Subcutaneous abdominal adipose tissue (tissue), 5 donors: ENCODE results near the gene DUSP12.

Source experiments
- H3K27ac ChIP-seq: one replicate; pipeline ENCODE4 v1.7.0; 2013; ENCODE audit warnings: low read depth, mild to moderate bottlenecking, inconsistent platforms, low read length, moderate library complexity
- H3K27me3 ChIP-seq, 5 donors: one replicate each; pipeline ENCODE4 v1.7.0; 2013; ENCODE audit warnings: low read length in 5 of 5, inconsistent platforms in 1 of 5; ENCODE audit not compliant: control insufficient read depth in 5 of 5, insufficient read depth in 4 of 5
- H3K36me3 ChIP-seq, 5 donors: one replicate each; pipeline ENCODE4 v1.7.0; 2013; ENCODE audit warnings: low read length in 5 of 5; ENCODE audit not compliant: control insufficient read depth in 5 of 5, insufficient read depth in 5 of 5
- H3K4me1 ChIP-seq, 5 donors: one replicate each; pipeline ENCODE4 v1.7.0; 2013; ENCODE audit warnings: low read length in 5 of 5, mild to moderate bottlenecking in 3 of 5, moderate library complexity in 1 of 5; ENCODE audit not compliant: control insufficient read depth in 5 of 5, insufficient read depth in 5 of 5
- H3K4me3 ChIP-seq, 5 donors: one replicate each; pipeline ENCODE4 v1.7.0; 2013; ENCODE audit warnings: low read length in 5 of 5, low read depth in 1 of 5
- H3K9ac ChIP-seq, 5 donors: one replicate each; pipeline ENCODE4 v1.7.0; 2013; ENCODE audit warnings: low read length in 5 of 5, mild to moderate bottlenecking in 4 of 5, moderate library complexity in 3 of 5
- H3K9me3 ChIP-seq, 5 donors: one replicate each; pipeline ENCODE4 v1.7.0; 2013; ENCODE audit warnings: low read length in 5 of 5; ENCODE audit not compliant: control insufficient read depth in 5 of 5
- donor health status: healthy.
- donor health status: healthy.
- donor health status: healthy.
- donor health status: healthy.
- donor health status: healthy.

The DUSP12 gene

GRCh38 chr1:161749509-161750407 is at the start of gene DUSP12:
DUSP12 (plus strand) TSS chr1:161749786; CDS start chr1:161749802, 16 bp downstream.
- Histone ChIP-seq H3K9ac (peak within 1 kb of the TSS; percentile 68 to 86 (median 82)), H3K27me3 (peaks cover 0 to 2% (median 0%) of the 10 kb centered on the region in 5 donors), H3K9me3 (no peaks in the 10 kb centered on the region), H3K4me1 (peaks cover 4 to 20% (median 17%) of the 10 kb centered on the region in 5 donors), H3K36me3 (peaks cover 17 to 31% (median 24%) of the 10 kb centered on the region in 5 donors), H3K27ac (peak within 1 kb of the TSS; percentile 90), H3K4me3 (peak within 1 kb of the TSS; percentile 88 to 100 (median 98))

GRCh38 chr1:161702250-161702649 is 47.3 kb upstream of the DUSP12 start:
- Histone ChIP-seq H3K27ac (no peak overlapping the region), H3K4me1 (peaks cover 0 to 7% (median 4%) of the 10 kb centered on the region in 5 donors), H3K27me3 (no peaks in the 10 kb centered on the region), H3K9me3 (no peaks in the 10 kb centered on the region), H3K9ac (no peak overlapping the region), H3K36me3 (no peaks in the 10 kb centered on the region), H3K4me3 (no peak overlapping the region)

GRCh38 chr1:161705537-161705936 is 44.0 kb upstream of the DUSP12 start:
- Histone ChIP-seq H3K4me3 (no peak overlapping the region), H3K9ac (no peak overlapping the region), H3K27ac (no peak overlapping the region), H3K36me3 (no peaks in the 10 kb centered on the region), H3K27me3 (no peaks in the 10 kb centered on the region), H3K9me3 (no peaks in the 10 kb centered on the region), H3K4me1 (peaks cover 0 to 7% (median 4%) of the 10 kb centered on the region in 5 donors)

GRCh38 chr1:161706113-161706481 is 43.5 kb upstream of the DUSP12 start:
- Histone ChIP-seq H3K9ac (no peak overlapping the region), H3K27ac (no peak overlapping the region), H3K4me3 (no peak overlapping the region), H3K27me3 (peaks cover 0 to 3% (median 0%) of the 10 kb centered on the region in 5 donors), H3K4me1 (peaks cover 0 to 7% (median 4%) of the 10 kb centered on the region in 5 donors), H3K36me3 (no peaks in the 10 kb centered on the region), H3K9me3 (no peaks in the 10 kb centered on the region)

- Histone ChIP-seq H3K9ac (no peak within 1 kb of the TSS), H3K4me3 (no peak within 1 kb of the TSS), H3K4me1 (peaks cover 0 to 7% (median 4%) of the 10 kb centered on the region in 5 donors), H3K27me3 (peaks cover 0 to 3% (median 0%) of the 10 kb centered on the region in 5 donors), H3K9me3 (no peaks in the 10 kb centered on the region), H3K27ac (no peak within 1 kb of the TSS), H3K36me3 (no peaks in the 10 kb centered on the region)
Observed at GRCh38 chr1:161706482-161707347, 42.9 kb upstream of the DUSP12 start, which contains the start of gene FCRLA. FCRLA (plus strand) TSS chr1:161707229; CDS start chr1:161707265, 36 bp downstream.

GRCh38 chr1:161707503-161707902 is 42.1 kb upstream of the DUSP12 start:
- H3K27me3 ChIP-seq = peaks cover 0 to 3% (median 0%) of the 10 kb centered on the region in 5 donors
- H3K9me3 ChIP-seq = no peaks in the 10 kb centered on the region
- no peak overlapping the region for H3K4me3 ChIP-seq
- H3K9ac ChIP-seq = no peak overlapping the region
- H3K36me3 ChIP-seq = no peaks in the 10 kb centered on the region
- H3K4me1 ChIP-seq = peaks cover 0 to 7% (median 4%) of the 10 kb centered on the region in 5 donors
- H3K27ac ChIP-seq = no peak overlapping the region

- H3K9ac ChIP-seq = no peak overlapping the region
- no peaks in the 10 kb centered on the region for H3K9me3 ChIP-seq
- H3K27ac ChIP-seq = no peak overlapping the region
- H3K4me1 ChIP-seq = peaks cover 0 to 7% (median 4%) of the 10 kb centered on the region in 5 donors
- H3K27me3 ChIP-seq = peaks cover 0 to 3% (median 0%) of the 10 kb centered on the region in 5 donors
- H3K4me3 ChIP-seq = no peak overlapping the region
- H3K36me3 ChIP-seq = no peaks in the 10 kb centered on the region
Observed at GRCh38 chr1:161709373-161709772, 40.2 kb upstream of the DUSP12 start.

GRCh38 chr1:161710560-161710959 is 39.0 kb upstream of the DUSP12 start:
- Histone ChIP-seq H3K9ac (no peak overlapping the region), H3K9me3 (no peaks in the 10 kb centered on the region), H3K27ac (no peak overlapping the region), H3K4me3 (no peak overlapping the region), H3K36me3 (no peaks in the 10 kb centered on the region), H3K27me3 (peaks cover 0 to 3% (median 0%) of the 10 kb centered on the region in 5 donors), H3K4me1 (peaks cover 0 to 7% (median 4%) of the 10 kb centered on the region in 5 donors)

GRCh38 chr1:161718559-161719324 is 30.8 kb upstream of the DUSP12 start:
- no peak overlapping the region for H3K9ac ChIP-seq
- peaks cover 0 to 17% (median 0%) of the 10 kb centered on the region in 5 donors for H3K4me1 ChIP-seq
- H3K4me3 ChIP-seq = no peak overlapping the region
- H3K27ac ChIP-seq = no peak overlapping the region
- no peaks in the 10 kb centered on the region for H3K36me3 ChIP-seq
- H3K9me3 ChIP-seq = no peaks in the 10 kb centered on the region
- peaks cover 0 to 8% (median 0%) of the 10 kb centered on the region in 5 donors for H3K27me3 ChIP-seq
